Osteocyte (in vitro differentiated cells): ENCODE measurements around the gene CAP2. TPM values are rescaled to one million over a fixed set of nuclear protein-coding genes. Genes with fewer than 3 reads are reported as not detected.
"Not testable (repeated sequence)": the region's sequence is repeated elsewhere in the genome, so short reads cannot be mapped to it uniquely, and the experiment has no call there.

Source experiments
- DNase-seq: peaks from one replicate; pipeline ENCODE4 v3.0.0; 2021; ENCODE audit warnings: mixed read lengths; ENCODE audit not compliant: unreplicated experiment; ENCODE audit errors: extremely low spot score
- H3K27ac Mint-ChIP-seq: one replicate; pipeline ENCODE4 v1.8.0; 2021; ENCODE audit warnings: mild to moderate bottlenecking, mixed read lengths; ENCODE audit not compliant: unreplicated experiment
- H3K27me3 Mint-ChIP-seq: one replicate; pipeline ENCODE4 v1.8.0; 2021; ENCODE audit warnings: mixed read lengths; ENCODE audit not compliant: unreplicated experiment
- H3K36me3 Mint-ChIP-seq: one replicate; pipeline ENCODE4 v1.8.0; 2021; ENCODE audit warnings: mixed read lengths; ENCODE audit not compliant: unreplicated experiment
- H3K4me1 Mint-ChIP-seq: one replicate; pipeline ENCODE4 v1.8.0; 2021; ENCODE audit warnings: mixed read lengths; ENCODE audit not compliant: unreplicated experiment
- H3K4me3 Mint-ChIP-seq: one replicate; pipeline ENCODE4 v1.8.0; 2021; ENCODE audit warnings: mild to moderate bottlenecking, moderate library complexity, mixed read lengths; ENCODE audit not compliant: unreplicated experiment
- H3K9me3 Mint-ChIP-seq: one replicate; pipeline ENCODE4 v1.8.0; 2021; ENCODE audit warnings: mixed read lengths; ENCODE audit not compliant: unreplicated experiment
- CTCF ChIP-seq: fragments of 200-600 bp; sonication (generic); IDR thresholded peaks from 2 replicates; pipeline ENCODE4 v1.5.0; 2021; ENCODE audit warnings: antibody characterized with exemption, mild to moderate bottlenecking, moderate library complexity
- total RNA-seq: library from RNA; stranded (reverse); gene quantifications from 2 replicates; pipeline ENCODE4 v1.2.1, GENCODE V29; 2021

The CAP2 gene
- total RNA-seq, 1 donor from 2014 or later, result 71.8 TPM

GRCh38 chr6:17423026-17423425 is 29.6 kb downstream of the CAP2 start:
- Mint-ChIP-seq H3K4me3 (no peak overlapping the region), H3K27me3 (no peaks in the 10 kb centered on the region), H3K27ac (peak overlapping the region; percentile 50), H3K4me1 (peaks cover 44% of the 10 kb centered on the region), H3K36me3 (peaks cover 41% of the 10 kb centered on the region), H3K9me3 (no peaks in the 10 kb centered on the region)
- no peak for TF ChIP-seq CTCF
- DNase-seq, result no peak

GRCh38 chr6:17427062-17427461 is 33.7 kb downstream of the CAP2 start:
- Mint-ChIP-seq H3K4me1 (peaks cover 14% of the 10 kb centered on the region), H3K9me3 (no peaks in the 10 kb centered on the region), H3K4me3 (no peak overlapping the region), H3K36me3 (peaks cover 47% of the 10 kb centered on the region), H3K27me3 (no peaks in the 10 kb centered on the region), H3K27ac (peak overlapping the region; percentile 8)
- no peak for DNase-seq
- TF ChIP-seq CTCF, result no peak

GRCh38 chr6:17427617-17428016 is 34.2 kb downstream of the CAP2 start:
- Mint-ChIP-seq H3K4me1 (peaks cover 20% of the 10 kb centered on the region), H3K27ac (no peak overlapping the region), H3K36me3 (peaks cover 51% of the 10 kb centered on the region), H3K9me3 (no peaks in the 10 kb centered on the region), H3K27me3 (no peaks in the 10 kb centered on the region), H3K4me3 (no peak overlapping the region)
- no peak for TF ChIP-seq CTCF
- no peak for DNase-seq

- Mint-ChIP-seq H3K36me3 (peaks cover 57% of the 10 kb centered on the region), H3K4me1 (peaks cover 16% of the 10 kb centered on the region)
- not testable (repeated sequence) for H3K4me3 Mint-ChIP-seq, H3K9me3 Mint-ChIP-seq, H3K27ac Mint-ChIP-seq, H3K27me3 Mint-ChIP-seq, DNase-seq
Measured at GRCh38 chr6:17428595-17429120, 35.3 kb downstream of the CAP2 start.

- Mint-ChIP-seq H3K9me3 (no peaks in the 10 kb centered on the region), H3K36me3 (peaks cover 60% of the 10 kb centered on the region), H3K4me1 (peaks cover 16% of the 10 kb centered on the region), H3K27me3 (no peaks in the 10 kb centered on the region), H3K27ac (peak overlapping the region; percentile 73), H3K4me3 (no peak overlapping the region)
- no peak for DNase-seq
- TF ChIP-seq CTCF, result no peak
Measured at GRCh38 chr6:17429383-17430061, 36.1 kb downstream of the CAP2 start.
